Measurements from ENCODE around the gene PLCG1.
"Not testable (repeated sequence)": the region's sequence is repeated elsewhere in the genome, so short reads cannot be mapped to it uniquely, and the experiment has no call there.

The PLCG1 gene

GRCh38 chr20:41111578-41111951, 25.8 kb upstream of the PLCG1 start:
- no peaks in the 10 kb centered on the region for H3K9me3 ChIP-seq (ENCODE audit: control insufficient read depth, insufficient read depth, low read length)
- H4K20me1 ChIP-seq (ENCODE audit: control insufficient read depth, insufficient read depth, low read depth, low read length): no peaks in the 10 kb centered on the region
- H3K9me2 ChIP-seq (replicated peaks; ENCODE audit: control insufficient read depth, low read length): no peaks in the 10 kb centered on the region
- H3K4me2 ChIP-seq (ENCODE audit: low read length): no peak overlapping the region
- H3K27me3 ChIP-seq (ENCODE audit: control insufficient read depth, low read length): no peaks in the 10 kb centered on the region
- no peaks in the 10 kb centered on the region for H3K79me2 ChIP-seq (ENCODE audit: control insufficient read depth, low read length)
- H3K4me1 ChIP-seq (ENCODE audit: control insufficient read depth, low read length): no peaks in the 10 kb centered on the region
- no peak overlapping the region for H3K4me3 ChIP-seq (ENCODE audit: low read length)
- H3K36me3 ChIP-seq (ENCODE audit: control insufficient read depth, low read length): peaks cover 90% of the 10 kb centered on the region
- TF ChIP-seq EZH2phosphoT487 (IDR thresholded peaks at IDR 0.05; ENCODE audit: borderline replicate concordance, low read length): no peak
- TF ChIP-seq, protein P1, sequence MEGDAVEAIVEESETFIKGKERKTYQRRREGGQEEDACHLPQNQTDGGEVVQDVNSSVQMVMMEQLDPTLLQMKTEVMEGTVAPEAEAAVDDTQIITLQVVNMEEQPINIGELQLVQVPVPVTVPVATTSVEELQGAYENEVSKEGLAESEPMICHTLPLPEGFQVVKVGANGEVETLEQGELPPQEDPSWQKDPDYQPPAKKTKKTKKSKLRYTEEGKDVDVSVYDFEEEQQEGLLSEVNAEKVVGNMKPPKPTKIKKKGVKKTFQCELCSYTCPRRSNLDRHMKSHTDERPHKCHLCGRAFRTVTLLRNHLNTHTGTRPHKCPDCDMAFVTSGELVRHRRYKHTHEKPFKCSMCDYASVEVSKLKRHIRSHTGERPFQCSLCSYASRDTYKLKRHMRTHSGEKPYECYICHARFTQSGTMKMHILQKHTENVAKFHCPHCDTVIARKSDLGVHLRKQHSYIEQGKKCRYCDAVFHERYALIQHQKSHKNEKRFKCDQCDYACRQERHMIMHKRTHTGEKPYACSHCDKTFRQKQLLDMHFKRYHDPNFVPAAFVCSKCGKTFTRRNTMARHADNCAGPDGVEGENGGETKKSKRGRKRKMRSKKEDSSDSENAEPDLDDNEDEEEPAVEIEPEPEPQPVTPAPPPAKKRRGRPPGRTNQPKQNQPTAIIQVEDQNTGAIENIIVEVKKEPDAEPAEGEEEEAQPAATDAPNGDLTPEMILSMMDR (IDR thresholded peaks at IDR 0.05; ENCODE audit: low read depth, low read length, poor library complexity, severe bottlenecking): no peak
- no peaks in the 10 kb centered on the region for H3F3A ChIP-seq (ENCODE audit: control insufficient read depth, insufficient read depth)
- H3K27ac ChIP-seq (ENCODE audit: low read depth, low read length): no peak overlapping the region

GRCh38 chr20:41116282-41116956, 20.9 kb upstream of the PLCG1 start:
- Histone ChIP-seq H3K36me3 (ENCODE audit: control insufficient read depth, low read length) (peaks cover 92% of the 10 kb centered on the region), H3K4me3 (ENCODE audit: low read length) (no peak overlapping the region), H3K9me3 (ENCODE audit: control insufficient read depth, insufficient read depth, low read length) (no peaks in the 10 kb centered on the region), H3K4me1 (ENCODE audit: control insufficient read depth, low read length) (no peaks in the 10 kb centered on the region), H3K27me3 (ENCODE audit: control insufficient read depth, low read length) (no peaks in the 10 kb centered on the region), H3K9me2 (replicated peaks; ENCODE audit: control insufficient read depth, low read length) (no peaks in the 10 kb centered on the region), H3F3A (ENCODE audit: control insufficient read depth, insufficient read depth) (no peaks in the 10 kb centered on the region; the same call in 1 of the 2 replicates), H4K20me1 (ENCODE audit: control insufficient read depth, insufficient read depth, low read depth, low read length) (no peaks in the 10 kb centered on the region), H3K27ac (ENCODE audit: low read depth, low read length) (no peak overlapping the region), H3K4me2 (ENCODE audit: low read length) (no peak overlapping the region), H3K79me2 (ENCODE audit: control insufficient read depth, low read length) (no peaks in the 10 kb centered on the region)
- TF ChIP-seq, protein P1 (IDR thresholded peaks at IDR 0.05; ENCODE audit: low read depth, low read length, poor library complexity, severe bottlenecking): no peak
- TF ChIP-seq EZH2phosphoT487 (IDR thresholded peaks at IDR 0.05; ENCODE audit: borderline replicate concordance, low read length): no peak

DNA sequence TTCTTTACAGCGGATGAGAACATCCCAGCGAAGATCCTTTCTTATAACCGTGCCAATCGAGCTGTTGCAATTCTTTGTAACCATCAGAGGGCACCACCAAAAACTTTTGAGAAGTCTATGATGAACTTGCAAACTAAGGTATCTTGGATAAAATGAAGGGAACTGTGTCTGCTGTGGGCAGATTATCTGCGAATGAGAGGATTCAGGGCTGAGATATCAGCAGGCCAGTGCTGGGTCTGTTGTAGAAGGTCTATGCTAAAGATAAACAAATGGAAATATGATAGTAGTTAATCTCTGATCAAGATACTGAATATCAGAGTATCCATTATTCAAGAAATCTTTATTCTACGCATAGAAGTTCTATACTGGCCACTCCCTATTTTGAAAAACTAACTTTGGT, 19.2 kb upstream of the PLCG1 start:
- not testable (repeated sequence) for H3K4me3 ChIP-seq (ENCODE audit: low read length); H3F3A ChIP-seq (ENCODE audit: control insufficient read depth, insufficient read depth); H3K27ac ChIP-seq (ENCODE audit: low read depth, low read length); H3K4me2 ChIP-seq (ENCODE audit: low read length); H3K9me2 ChIP-seq (replicated peaks; ENCODE audit: control insufficient read depth, low read length); H3K4me1 ChIP-seq (ENCODE audit: control insufficient read depth, low read length); H4K20me1 ChIP-seq (ENCODE audit: control insufficient read depth, insufficient read depth, low read depth, low read length); H3K79me2 ChIP-seq (ENCODE audit: control insufficient read depth, low read length); H3K27me3 ChIP-seq (ENCODE audit: control insufficient read depth, low read length); H3K9me3 ChIP-seq (ENCODE audit: control insufficient read depth, insufficient read depth, low read length)
- H3K36me3 ChIP-seq (ENCODE audit: control insufficient read depth, low read length): peaks cover 93% of the 10 kb centered on the region

- no peaks in the 10 kb centered on the region for H3K79me2 ChIP-seq (ENCODE audit: control insufficient read depth, low read length)
- H4K20me1 ChIP-seq (ENCODE audit: control insufficient read depth, insufficient read depth, low read depth, low read length): no peaks in the 10 kb centered on the region
- TF ChIP-seq, protein P1 (IDR thresholded peaks at IDR 0.05; ENCODE audit: low read depth, low read length, poor library complexity, severe bottlenecking): no peak
- no peak for TF ChIP-seq EZH2phosphoT487 (IDR thresholded peaks at IDR 0.05; ENCODE audit: borderline replicate concordance, low read length)
- no peak overlapping the region for H3K27ac ChIP-seq (ENCODE audit: low read depth, low read length)
- H3K36me3 ChIP-seq (ENCODE audit: control insufficient read depth, low read length): peaks cover 95% of the 10 kb centered on the region
- H3F3A ChIP-seq (ENCODE audit: control insufficient read depth, insufficient read depth): no peaks in the 10 kb centered on the region; the same call in none of the 2 replicates
- no peak overlapping the region for H3K4me2 ChIP-seq (ENCODE audit: low read length)
- no peaks in the 10 kb centered on the region for H3K4me1 ChIP-seq (ENCODE audit: control insufficient read depth, low read length)
- no peaks in the 10 kb centered on the region for H3K27me3 ChIP-seq (ENCODE audit: control insufficient read depth, low read length)
- H3K4me3 ChIP-seq (ENCODE audit: low read length): no peak overlapping the region
- H3K9me2 ChIP-seq (replicated peaks; ENCODE audit: control insufficient read depth, low read length): no peaks in the 10 kb centered on the region
- no peaks in the 10 kb centered on the region for H3K9me3 ChIP-seq (ENCODE audit: control insufficient read depth, insufficient read depth, low read length)
These were observed 18.7 kb upstream of the PLCG1 start for GRCh38 chr20:41118632-41119031.

Data from DOHH2 (cell line).